ENCODE data around the gene MISP.

DNA sequence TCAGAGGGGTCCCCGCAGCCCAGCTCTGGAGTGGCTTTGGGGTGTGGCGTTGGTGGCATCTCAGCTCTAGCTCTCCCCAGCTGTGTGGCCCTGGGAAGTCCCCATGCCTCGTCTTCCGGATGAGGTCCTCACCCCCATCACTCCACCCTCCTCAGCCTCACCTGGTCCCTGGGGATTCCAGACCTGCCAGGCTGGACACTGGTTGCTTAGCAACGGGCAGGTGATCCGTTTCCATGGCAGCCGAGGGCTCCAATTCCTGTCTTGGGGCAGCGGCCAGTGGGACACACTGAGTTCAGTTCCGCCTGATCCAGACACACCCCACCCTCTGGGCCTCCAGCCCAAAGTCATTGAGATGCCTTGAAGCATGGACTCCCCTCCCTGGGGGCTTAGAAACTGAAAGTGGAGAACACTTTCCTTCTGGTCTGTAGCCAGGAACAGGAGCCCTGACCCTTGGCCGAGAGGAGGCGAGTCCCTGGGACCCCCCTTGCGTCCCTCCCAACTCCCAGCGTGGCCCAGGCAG, 7.7 kb upstream of the MISP start:
- no peak for TF ChIP-seq CTCF (IDR thresholded peaks at IDR 0.05)
- TF ChIP-seq POLR2A (IDR thresholded peaks at IDR 0.05), result no peak

Measured in breast epithelium (tissue), 3 donors.